ENCODE results near the gene GLT1D1.

DNA sequence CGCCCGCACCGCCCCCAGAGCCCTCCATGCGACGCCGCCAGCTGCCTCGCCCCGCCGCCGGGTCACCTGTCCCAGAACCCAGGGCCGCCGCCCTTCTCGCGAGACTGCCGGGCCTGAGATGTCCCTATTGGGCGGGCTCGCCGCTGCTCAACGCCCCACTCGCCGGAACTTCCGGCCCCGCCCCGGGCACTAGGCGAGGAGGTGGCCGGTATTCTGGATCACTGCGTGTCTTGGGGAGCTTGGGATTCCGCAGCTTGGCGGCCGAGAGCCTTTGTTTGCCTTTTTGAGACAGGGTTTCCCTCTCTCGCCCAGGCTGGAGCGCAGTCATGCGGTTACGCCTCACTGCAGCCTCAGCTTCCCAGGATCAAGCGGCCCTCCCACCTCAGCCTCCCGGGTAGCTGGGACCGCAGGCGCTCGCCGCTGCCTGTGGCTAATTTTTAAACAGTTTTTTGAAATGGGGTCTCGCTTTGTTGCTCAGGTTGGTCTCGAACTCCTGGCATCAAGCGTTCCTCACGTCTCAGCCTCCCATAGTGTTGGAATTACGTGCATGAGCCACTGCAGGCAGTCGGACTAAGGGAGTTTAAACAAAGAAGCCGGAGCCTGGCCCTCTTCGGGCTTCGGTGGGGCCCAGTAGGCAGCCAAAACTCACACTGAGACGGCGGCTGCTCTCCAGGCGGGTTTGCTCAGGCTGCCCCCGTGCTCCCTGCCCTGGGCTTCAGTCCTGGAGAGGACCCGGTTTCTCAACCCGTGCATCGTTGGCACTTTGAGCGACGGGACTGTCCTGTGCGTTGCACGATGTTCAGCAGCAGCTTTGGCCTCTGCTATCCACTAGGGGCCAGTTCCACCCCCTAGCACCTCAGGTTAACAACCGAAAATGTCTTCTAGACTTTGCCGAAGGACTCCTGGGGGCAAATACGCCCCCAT is 29.1 kb upstream of the GLT1D1 start, which contains the start of gene SLC15A4:
- TF ChIP-seq, protein P1, sequence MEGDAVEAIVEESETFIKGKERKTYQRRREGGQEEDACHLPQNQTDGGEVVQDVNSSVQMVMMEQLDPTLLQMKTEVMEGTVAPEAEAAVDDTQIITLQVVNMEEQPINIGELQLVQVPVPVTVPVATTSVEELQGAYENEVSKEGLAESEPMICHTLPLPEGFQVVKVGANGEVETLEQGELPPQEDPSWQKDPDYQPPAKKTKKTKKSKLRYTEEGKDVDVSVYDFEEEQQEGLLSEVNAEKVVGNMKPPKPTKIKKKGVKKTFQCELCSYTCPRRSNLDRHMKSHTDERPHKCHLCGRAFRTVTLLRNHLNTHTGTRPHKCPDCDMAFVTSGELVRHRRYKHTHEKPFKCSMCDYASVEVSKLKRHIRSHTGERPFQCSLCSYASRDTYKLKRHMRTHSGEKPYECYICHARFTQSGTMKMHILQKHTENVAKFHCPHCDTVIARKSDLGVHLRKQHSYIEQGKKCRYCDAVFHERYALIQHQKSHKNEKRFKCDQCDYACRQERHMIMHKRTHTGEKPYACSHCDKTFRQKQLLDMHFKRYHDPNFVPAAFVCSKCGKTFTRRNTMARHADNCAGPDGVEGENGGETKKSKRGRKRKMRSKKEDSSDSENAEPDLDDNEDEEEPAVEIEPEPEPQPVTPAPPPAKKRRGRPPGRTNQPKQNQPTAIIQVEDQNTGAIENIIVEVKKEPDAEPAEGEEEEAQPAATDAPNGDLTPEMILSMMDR (IDR thresholded peaks at IDR 0.05 in 8 of 11, conservative IDR thresholded peaks at IDR 0.05 in 3 of 11): peak in 4 of 11 experiments; percentile 15 to 42 (median 25)
- TF ChIP-seq POLR2AphosphoS5 (IDR thresholded peaks at IDR 0.05): peak; percentile 98 to 99 (median 99)
- peak; percentile 72 to 89 (median 78) for TF ChIP-seq POLR2A (IDR thresholded peaks at IDR 0.05)

Measured in spleen (tissue), 7 donors.